Posterior vena cava (tissue), 2 donors: ENCODE measurements around the gene RNF26. TPM values are rescaled to one million over a fixed set of nuclear protein-coding genes. Genes with fewer than 3 reads are reported as not detected.

Experiments
- DNase-seq: peaks from one replicate; pipeline ENCODE4 v3.0.0-alpha.2; 2020; ENCODE audit warnings: low spot score
- intact Hi-C, 2 donors: fragments of 100-400 bp; cut with DNase I; formaldehyde crosslinking; loops; one replicate each; pipeline versions ENCODE4 v1.14.1 to v1.14.2; 2022 to 2023
- long read RNA-seq, 2 donors: library from polyadenylated mRNA; unstranded; transcript quantifications; one replicate each; pipeline ENCODE4 v2.0.0, GENCODE V29; 2020 to 2021
- total RNA-seq, 2 donors: library from RNA; stranded (reverse); fragmentation: NEBNext Ultra II Directional; extraction: Animal tissue kit (Norgen Biotek cat#: 25700); gene quantifications; one replicate each; pipeline ENCODE4 v1.2.1, GENCODE V29; 2021
- donor health status: DM: yes; HTN: yes; CAD: no.
- donor health status: DM: yes; HTN: yes; CAD: no.

Gene RNF26
- 10 to 100 TPM; 22.1 to 23.3 TPM for total RNA-seq
- long read RNA-seq, donor 1, transcript RNF26-201 (1 exons, 2,787 nt): major isoform, 30 of 30 reads
- long read RNA-seq, donor 1, partial matches to known transcripts: 0 of 30 reads
- long read RNA-seq, donor 1, other reads (novel, unspliced or antisense): 0 of 30 reads
- long read RNA-seq, donor 2, transcript RNF26-201 (1 exons, 2,787 nt): major isoform, 101 of 101 reads
- long read RNA-seq, donor 2, partial matches to known transcripts: 0 of 101 reads
- long read RNA-seq, donor 2, other reads (novel, unspliced or antisense): 0 of 101 reads

DNA sequence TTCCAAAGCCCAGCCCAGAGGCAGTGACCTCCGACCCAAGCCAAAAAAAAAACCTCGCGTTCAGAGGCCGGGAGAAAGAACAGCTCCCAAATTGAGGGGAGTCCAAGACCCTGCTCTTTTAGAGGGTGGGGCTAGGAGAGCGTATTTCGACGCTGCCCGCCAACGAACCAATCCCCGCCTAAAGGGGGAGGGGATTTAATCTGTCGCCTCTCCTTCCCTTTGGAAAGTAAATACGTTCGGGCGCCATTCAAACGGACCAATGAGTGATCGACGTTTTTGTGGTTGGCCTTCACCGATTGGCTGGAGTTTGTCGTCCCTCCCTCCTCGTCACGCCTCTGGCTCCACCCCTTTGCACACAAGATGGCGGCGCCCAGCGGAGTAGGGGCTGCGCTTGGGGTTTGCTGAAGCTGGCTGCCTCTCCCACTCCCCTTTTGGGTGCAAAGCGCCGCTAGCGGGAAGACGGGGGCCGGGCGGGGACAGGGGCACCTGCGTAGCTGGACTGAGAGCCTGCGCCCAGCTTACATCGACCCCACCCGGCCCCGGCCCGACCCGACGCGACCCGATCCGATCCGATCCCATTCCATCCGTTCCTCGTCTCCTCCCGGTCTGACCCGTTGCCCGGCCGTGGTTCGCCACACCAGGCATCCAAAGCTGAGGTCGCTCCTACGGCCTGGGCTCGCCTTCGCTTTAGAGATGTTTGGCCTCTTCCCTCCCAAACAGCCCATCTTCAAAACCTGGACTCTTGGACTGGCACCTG lies at the start of gene RNF26:
Gene RNF26 (plus strand): TSS at position 354 of the 757 bp plus-strand sequence. CDS start 596 bp downstream, outside the sequence.
- intact Hi-C loops: no loop called here
- peak; percentile 97 for DNase-seq

DNA sequence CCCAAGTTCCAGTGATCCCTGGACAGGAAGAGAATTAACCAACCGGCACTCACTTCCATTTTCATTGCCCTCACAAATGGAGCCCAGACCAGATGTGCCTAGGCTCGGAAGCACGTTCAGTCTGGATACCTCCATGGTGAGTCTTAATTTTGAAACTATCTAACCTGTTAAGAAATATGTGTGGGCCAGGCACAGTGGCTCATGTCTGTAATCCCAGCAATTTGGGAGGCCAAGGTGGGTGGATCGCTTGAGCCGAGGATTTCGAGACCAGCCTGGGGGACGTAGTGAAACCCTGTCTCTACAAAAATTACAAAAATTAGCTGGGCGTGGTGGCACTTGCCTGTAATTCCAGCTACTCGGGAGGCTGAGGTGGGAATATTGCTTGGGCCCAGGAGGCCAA lies 48.9 kb upstream of the RNF26 start:
- no peak for DNase-seq
- intact Hi-C loops: loop anchor here in 1 of 2 donors (1.0 kb wide), 1 partner anchor 13 kb away; no protein-coding TSS in a partner anchor

DNA sequence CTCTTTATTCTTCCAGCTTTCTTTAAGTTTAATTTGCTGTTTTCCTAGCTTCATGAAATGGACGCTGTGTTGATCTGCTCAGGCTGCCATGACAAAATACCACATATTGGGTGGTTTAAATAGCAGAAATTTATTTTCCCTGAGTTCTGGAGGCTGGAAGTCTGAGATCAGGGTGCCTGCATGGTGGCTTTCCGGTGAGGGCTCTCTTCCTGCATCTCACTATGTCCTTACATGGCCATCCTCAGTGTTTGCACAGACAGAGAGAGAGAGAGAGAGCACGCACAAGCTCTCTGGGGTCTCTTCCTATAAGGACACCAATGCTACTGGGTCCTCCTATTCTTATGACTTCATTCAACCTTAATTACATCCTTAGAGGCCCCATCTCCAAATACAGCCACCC lies 46.1 kb upstream of the RNF26 start:
- DNase-seq: no peak
- intact Hi-C loops: no loop called here

GRCh38 chr11:119290894-119291497 lies 43.3 kb upstream of the RNF26 start:
- no peak for DNase-seq
- intact Hi-C loops: no loop called here

DNA sequence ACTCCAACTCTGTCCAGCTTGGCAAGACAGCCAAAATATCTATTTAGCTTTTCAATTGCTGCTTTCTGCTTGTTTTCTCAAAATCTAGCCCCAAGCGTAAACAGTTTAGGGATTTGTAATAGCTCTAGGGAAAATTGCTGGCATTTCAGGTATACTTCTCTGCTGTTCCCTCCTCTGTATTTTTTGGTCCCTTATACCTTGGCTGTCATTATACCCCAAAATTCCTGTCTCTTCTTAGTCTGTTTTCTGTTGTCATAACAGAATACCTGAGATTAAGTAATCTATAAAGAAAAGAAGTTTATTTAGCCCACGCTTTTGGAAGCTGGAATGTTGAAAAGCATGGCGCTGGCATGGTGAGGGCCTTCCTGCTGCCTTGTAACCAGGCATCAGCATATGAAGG lies 40.9 kb upstream of the RNF26 start:
- no peak for DNase-seq
- intact Hi-C loops: no loop called here

- DNase-seq: no peak
- intact Hi-C loops: no loop called here
Measured at GRCh38 chr11:119295178-119295577, 39.1 kb upstream of the RNF26 start.

GRCh38 chr11:119297938-119298337 lies 36.4 kb upstream of the RNF26 start:
- DNase-seq: no peak
- intact Hi-C loops: loop anchor here in 1 of 2 donors (1.0 kb wide), 1 partner anchor 13 kb away; no protein-coding TSS in a partner anchor

DNA sequence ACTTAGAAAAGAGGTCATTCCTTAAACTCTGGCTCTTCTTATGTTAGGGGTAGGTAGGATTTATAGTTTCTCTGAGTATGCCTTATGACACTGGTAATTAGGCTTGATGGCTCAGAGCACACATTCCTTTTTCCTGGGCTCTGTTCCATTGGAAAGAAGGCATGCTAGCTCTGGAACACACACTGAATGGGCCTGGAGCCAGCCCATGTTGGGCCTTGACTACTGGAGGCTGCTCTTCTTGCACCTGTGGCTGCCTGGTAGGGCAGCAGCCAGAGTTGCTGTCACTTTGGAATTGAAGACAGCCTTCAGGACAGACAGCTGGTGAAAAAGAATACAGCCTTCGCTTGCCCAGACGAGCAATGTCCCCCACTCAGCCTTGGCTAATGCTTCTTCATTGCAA lies 35.6 kb upstream of the RNF26 start:
- no peak for DNase-seq
- intact Hi-C loops: loop anchor here in 1 of 2 donors (1.0 kb wide), 1 partner anchor 13 kb away; no protein-coding TSS in a partner anchor

DNA sequence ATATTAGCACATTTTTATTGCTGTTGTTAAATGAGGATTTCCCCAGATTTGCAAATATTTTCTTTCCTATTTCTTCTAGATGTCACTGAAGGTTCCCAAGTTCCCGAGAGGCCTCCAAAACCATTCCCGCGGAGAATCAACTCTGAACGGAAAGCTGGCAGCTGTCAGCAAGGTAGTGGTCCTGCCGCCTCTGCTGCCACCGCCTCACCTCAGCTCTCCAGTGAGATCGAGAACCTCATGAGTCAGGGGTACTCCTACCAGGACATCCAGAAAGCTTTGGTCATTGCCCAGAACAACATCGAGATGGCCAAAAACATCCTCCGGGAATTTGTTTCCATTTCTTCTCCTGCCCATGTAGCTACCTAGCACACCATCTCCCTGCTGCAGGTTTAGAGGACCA lies 34.9 kb upstream of the RNF26 start:
- intact Hi-C loops: no loop called here
- DNase-seq: no peak

DNA sequence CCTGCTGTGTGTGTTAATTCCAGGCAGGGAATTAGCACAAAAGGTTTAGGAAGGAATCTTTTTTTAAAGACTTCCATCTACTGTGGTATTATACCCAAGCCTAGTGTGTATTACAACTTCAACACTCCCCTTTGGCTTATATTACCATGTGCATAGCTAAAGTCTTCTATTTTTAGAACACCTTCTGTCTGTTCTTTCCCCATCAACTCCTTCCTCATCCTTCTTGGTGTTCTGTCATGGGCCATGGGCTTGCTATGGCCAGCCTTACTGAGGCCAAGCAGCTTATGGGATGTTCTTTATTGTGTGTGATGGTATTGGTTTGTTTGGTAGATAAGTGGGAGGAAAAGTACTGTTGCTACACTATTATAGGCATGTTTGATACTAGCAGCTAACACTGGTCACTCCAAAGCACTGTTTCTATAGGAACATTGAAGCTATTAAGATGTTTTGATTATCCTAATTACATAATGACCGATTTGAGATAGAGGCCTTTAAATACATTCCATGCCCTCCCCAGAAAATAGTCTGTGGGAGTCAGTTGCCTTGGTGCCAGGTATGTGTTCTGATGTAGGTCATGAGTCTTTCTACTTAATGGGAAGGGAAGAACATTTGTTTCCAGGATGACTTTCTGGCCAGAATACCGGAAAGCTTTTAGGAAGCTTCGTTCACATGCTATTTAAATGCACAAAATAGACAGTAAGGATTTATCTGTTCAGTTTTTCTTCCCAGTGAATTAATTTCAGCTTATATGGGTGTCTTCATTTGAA lies 33.9 kb upstream of the RNF26 start:
- DNase-seq: no peak
- intact Hi-C loops: no loop called here

GRCh38 chr11:119303227-119303718 lies 31.1 kb upstream of the RNF26 start:
- intact Hi-C loops: no loop called here

GRCh38 chr11:119305556-119306372 lies 28.6 kb upstream of the RNF26 start:
- DNase-seq: no peak
- intact Hi-C loops: no loop called here

More at GRCh38 chr11:119303227-119303718, 31.1 kb upstream of the RNF26 start:
- no peak for DNase-seq

DNA sequence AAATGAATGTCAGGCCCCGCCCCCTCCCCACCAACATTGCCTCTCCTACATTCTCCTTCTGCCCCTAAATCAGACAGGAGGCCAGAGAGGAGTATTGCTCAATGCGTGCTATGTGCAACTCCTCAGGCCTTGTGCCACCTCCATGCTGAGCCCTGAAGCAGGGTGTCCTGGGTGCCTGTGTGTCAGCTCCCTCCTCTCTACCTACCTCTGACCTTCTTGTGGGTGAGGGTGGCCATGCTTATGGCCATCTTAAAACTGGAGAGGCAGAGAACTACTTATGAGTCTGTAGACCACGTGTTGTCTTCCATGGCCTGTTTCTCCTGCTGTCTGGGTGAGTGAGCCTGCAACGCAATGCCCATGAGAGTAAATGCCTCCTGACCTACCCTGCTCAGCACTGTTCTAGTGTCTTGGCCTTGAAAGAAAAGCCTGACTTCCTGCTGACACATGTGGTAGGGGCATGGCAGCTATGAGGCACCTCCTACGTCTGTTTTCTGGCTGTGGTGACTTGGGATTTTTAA lies 27.9 kb upstream of the RNF26 start:
- intact Hi-C loops: no loop called here
- no peak for DNase-seq

DNA sequence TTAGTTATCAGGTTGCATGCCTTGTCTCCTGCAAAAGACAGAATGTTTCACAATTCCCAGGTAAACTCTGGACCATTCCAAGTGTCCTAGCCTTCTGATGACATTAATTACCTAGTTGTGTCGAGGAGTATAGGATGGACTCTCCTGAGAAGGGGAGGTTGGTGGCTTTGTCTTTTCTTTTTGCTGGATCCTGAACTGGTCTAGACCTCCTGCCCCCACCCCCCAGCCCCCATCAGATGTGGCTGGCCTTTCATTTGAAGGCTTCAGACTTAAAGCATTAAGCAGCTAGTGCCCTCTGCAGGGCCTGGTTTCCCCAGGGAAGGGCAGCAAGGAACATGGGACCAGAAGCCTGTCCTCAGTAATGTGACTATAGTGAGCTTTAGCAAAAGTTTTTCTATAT lies 27.1 kb upstream of the RNF26 start:
- intact Hi-C loops: no loop called here
- no peak for DNase-seq

DNA sequence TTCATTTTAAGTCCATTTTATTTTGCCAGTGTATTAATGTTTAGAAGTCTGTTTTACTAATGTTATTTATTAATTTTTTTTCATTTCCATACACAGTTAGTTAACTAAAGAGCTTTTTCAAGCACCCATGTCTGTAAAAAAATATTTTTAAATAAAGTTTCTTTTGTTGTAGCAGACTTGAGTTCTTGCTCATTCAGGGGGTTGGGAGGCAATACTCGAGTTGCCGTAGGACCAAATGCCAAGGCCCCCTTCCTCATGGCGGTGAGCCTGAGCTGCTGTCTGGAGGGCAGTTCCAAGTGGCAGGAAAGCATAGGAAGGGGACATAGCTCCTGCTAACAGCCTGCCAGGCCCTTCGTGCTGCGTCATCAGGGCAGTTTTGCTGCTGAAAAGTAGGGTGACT lies 26.4 kb upstream of the RNF26 start:
- DNase-seq: no peak
- intact Hi-C loops: no loop called here

DNA sequence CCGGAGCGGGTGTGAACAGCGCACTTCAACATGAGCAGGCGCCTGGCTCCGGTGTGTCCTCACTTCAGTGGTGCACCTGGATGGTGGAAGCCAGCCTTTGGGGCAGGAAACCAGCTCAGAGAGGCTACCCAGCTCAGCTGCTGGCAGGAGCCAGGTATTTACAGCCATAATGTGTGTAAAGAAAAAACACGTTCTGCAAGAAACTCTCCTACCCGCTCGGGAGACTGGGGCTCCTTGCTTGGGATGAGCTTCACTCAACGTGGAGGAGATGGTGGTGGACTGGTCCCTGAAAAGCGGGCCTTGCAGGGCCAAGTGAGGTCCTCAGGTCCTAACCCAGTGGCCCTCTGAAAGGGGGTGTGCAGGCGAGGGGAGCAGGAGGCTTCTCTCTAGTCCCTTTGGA lies 24.9 kb upstream of the RNF26 start:
- intact Hi-C loops: no loop called here
- no peak for DNase-seq

GRCh38 chr11:119309953-119310681 lies 24.2 kb upstream of the RNF26 start:
- no peak for DNase-seq
- intact Hi-C loops: no loop called here

- DNase-seq: no peak
- intact Hi-C loops: no loop called here
Measured at GRCh38 chr11:119310682-119311052, 23.7 kb upstream of the RNF26 start.
